ENCODE measurements around the gene SCRT2.

Gene SCRT2

GRCh38 chr20:676315-676937, 824 bp upstream of the SCRT2 start:
- H3K27ac ChIP-seq (ENCODE audit: low read depth, low read length): no peak overlapping the region
- no peaks in the 10 kb centered on the region for H3K9me2 ChIP-seq (replicated peaks; ENCODE audit: control insufficient read depth, low read length)
- no peaks in the 10 kb centered on the region for H3K36me3 ChIP-seq (ENCODE audit: control insufficient read depth, low read length)
- H3K4me3 ChIP-seq (ENCODE audit: low read length): 0 out of 2 replicates have a peak overlapping the region, but pooled peaks have one; percentile 24
- no peaks in the 10 kb centered on the region for H3F3A ChIP-seq (ENCODE audit: control insufficient read depth, insufficient read depth)
- no peaks in the 10 kb centered on the region; the same call in 1 of the 2 replicates for H4K20me1 ChIP-seq (ENCODE audit: control insufficient read depth, insufficient read depth, low read depth, low read length)
- H3K27me3 ChIP-seq (ENCODE audit: control insufficient read depth, low read length): peaks cover 57% of the 10 kb centered on the region
- no peaks in the 10 kb centered on the region for H3K9me3 ChIP-seq (ENCODE audit: control insufficient read depth, insufficient read depth, low read length)
- H3K79me2 ChIP-seq (ENCODE audit: control insufficient read depth, low read length): no peaks in the 10 kb centered on the region
- no peak for TF ChIP-seq CTCF (IDR thresholded peaks at IDR 0.05; ENCODE audit: low read depth, low read length, poor library complexity, severe bottlenecking)
- TF ChIP-seq EZH2phosphoT487 (IDR thresholded peaks at IDR 0.05; ENCODE audit: borderline replicate concordance, low read length): no peak
- peaks cover 12% of the 10 kb centered on the region for H3K4me1 ChIP-seq (ENCODE audit: control insufficient read depth, low read length)
- H3K4me2 ChIP-seq (ENCODE audit: low read length): peak overlapping the region; percentile 52

- H3F3A ChIP-seq (ENCODE audit: control insufficient read depth, insufficient read depth): no peaks in the 10 kb centered on the region
- H3K36me3 ChIP-seq (ENCODE audit: control insufficient read depth, low read length): no peaks in the 10 kb centered on the region
- H3K4me1 ChIP-seq (ENCODE audit: control insufficient read depth, low read length): peaks cover 12% of the 10 kb centered on the region
- H3K4me2 ChIP-seq (ENCODE audit: low read length): no peak overlapping the region
- H3K27me3 ChIP-seq (ENCODE audit: control insufficient read depth, low read length): peaks cover 56% of the 10 kb centered on the region
- no peak overlapping the region for H3K27ac ChIP-seq (ENCODE audit: low read depth, low read length)
- H3K79me2 ChIP-seq (ENCODE audit: control insufficient read depth, low read length): no peaks in the 10 kb centered on the region
- no peak overlapping the region for H3K4me3 ChIP-seq (ENCODE audit: low read length)
- H3K9me2 ChIP-seq (replicated peaks; ENCODE audit: control insufficient read depth, low read length): no peaks in the 10 kb centered on the region
- H3K9me3 ChIP-seq (ENCODE audit: control insufficient read depth, insufficient read depth, low read length): no peaks in the 10 kb centered on the region
- TF ChIP-seq EZH2phosphoT487 (IDR thresholded peaks at IDR 0.05; ENCODE audit: borderline replicate concordance, low read length) (no peak; the same call in 1 of the 2 replicates), CTCF (IDR thresholded peaks at IDR 0.05; ENCODE audit: low read depth, low read length, poor library complexity, severe bottlenecking) (no peak)
- H4K20me1 ChIP-seq (ENCODE audit: control insufficient read depth, insufficient read depth, low read depth, low read length): no peaks in the 10 kb centered on the region; the same call in 1 of the 2 replicates
These were observed 559 bp downstream of the SCRT2 start for GRCh38 chr20:675033-675452.

GRCh38 chr20:673603-674001, 2.0 kb downstream of the SCRT2 start:
- Histone ChIP-seq H3F3A (ENCODE audit: control insufficient read depth, insufficient read depth) (no peaks in the 10 kb centered on the region), H3K4me3 (ENCODE audit: low read length) (no peak overlapping the region), H3K4me2 (ENCODE audit: low read length) (no peak overlapping the region), H3K79me2 (ENCODE audit: control insufficient read depth, low read length) (no peaks in the 10 kb centered on the region), H3K27me3 (ENCODE audit: control insufficient read depth, low read length) (peaks cover 50% of the 10 kb centered on the region), H3K36me3 (ENCODE audit: control insufficient read depth, low read length) (no peaks in the 10 kb centered on the region), H4K20me1 (ENCODE audit: control insufficient read depth, insufficient read depth, low read depth, low read length) (no peaks in the 10 kb centered on the region; the same call in 1 of the 2 replicates), H3K4me1 (ENCODE audit: control insufficient read depth, low read length) (peaks cover 12% of the 10 kb centered on the region), H3K9me3 (ENCODE audit: control insufficient read depth, insufficient read depth, low read length) (no peaks in the 10 kb centered on the region), H3K9me2 (replicated peaks; ENCODE audit: control insufficient read depth, low read length) (no peaks in the 10 kb centered on the region), H3K27ac (ENCODE audit: low read depth, low read length) (no peak overlapping the region)
- TF ChIP-seq CTCF (IDR thresholded peaks at IDR 0.05; ENCODE audit: low read depth, low read length, poor library complexity, severe bottlenecking) (no peak), EZH2phosphoT487 (IDR thresholded peaks at IDR 0.05; ENCODE audit: borderline replicate concordance, low read length) (no peak)
